Esophagus squamous epithelium (tissue), 4 donors: ENCODE data around the gene JADE1.

Experiments used
- POLR2A ChIP-seq, 4 donors: fragments of 450-650 bp; IDR thresholded peaks; one replicate each; pipeline ENCODE4 v1.6.1; 2017; ENCODE audit warnings: antibody characterized with exemption in 4 of 4, mild to moderate bottlenecking in 4 of 4, moderate library complexity in 3 of 4
- TF ChIP-seq, protein P1 (sequence below), 6 experiments: fragments of 450-650 bp in 4 of 6; fragments of 200-600 bp in 2 of 6; sonication (generic) in 2 of 6; IDR thresholded peaks; one replicate each; pipeline ENCODE4 v1.5.1; 2016 to 2019; ENCODE audit warnings: antibody characterized with exemption in 6 of 6, mild to moderate bottlenecking in 4 of 6, moderate library complexity in 4 of 6

DNA sequence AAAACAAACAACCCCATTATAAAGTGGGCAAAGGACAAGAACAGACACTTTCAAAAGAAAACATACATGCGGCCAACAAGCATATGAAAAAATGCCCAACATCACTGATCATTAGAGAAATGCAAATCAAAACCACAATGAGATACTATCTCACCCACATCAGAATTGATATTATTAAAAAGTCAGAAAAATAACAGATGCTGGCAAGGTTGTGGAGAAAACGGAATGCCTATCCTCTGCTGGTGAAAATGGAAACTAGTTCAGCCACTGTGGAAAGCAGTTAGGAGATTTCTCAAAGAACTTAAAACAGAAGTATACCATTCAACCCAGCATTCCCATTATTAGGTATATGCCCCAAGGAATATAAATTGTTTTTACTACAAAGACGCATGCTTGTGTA, 112.5 kb downstream of the JADE1 start:
- TF ChIP-seq, protein P1, sequence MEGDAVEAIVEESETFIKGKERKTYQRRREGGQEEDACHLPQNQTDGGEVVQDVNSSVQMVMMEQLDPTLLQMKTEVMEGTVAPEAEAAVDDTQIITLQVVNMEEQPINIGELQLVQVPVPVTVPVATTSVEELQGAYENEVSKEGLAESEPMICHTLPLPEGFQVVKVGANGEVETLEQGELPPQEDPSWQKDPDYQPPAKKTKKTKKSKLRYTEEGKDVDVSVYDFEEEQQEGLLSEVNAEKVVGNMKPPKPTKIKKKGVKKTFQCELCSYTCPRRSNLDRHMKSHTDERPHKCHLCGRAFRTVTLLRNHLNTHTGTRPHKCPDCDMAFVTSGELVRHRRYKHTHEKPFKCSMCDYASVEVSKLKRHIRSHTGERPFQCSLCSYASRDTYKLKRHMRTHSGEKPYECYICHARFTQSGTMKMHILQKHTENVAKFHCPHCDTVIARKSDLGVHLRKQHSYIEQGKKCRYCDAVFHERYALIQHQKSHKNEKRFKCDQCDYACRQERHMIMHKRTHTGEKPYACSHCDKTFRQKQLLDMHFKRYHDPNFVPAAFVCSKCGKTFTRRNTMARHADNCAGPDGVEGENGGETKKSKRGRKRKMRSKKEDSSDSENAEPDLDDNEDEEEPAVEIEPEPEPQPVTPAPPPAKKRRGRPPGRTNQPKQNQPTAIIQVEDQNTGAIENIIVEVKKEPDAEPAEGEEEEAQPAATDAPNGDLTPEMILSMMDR (IDR thresholded peaks at IDR 0.05) = no peak
- TF ChIP-seq POLR2A (IDR thresholded peaks at IDR 0.05) = no peak
